Hair follicle dermal papilla cell (primary cell): ENCODE results near the gene DDX59. TPM values are rescaled to one million over a fixed set of nuclear protein-coding genes. Genes with fewer than 3 reads are reported as not detected.

Experiments used
- total RNA-seq: library from RNA; depleted of rRNA; stranded (reverse); fragments of >200 nt; gene quantifications from 2 replicates; pipeline ENCODE4 v1.2.3, GENCODE V29; 2012

Gene DDX59
- total RNA-seq: 17.9 and 18.5 TPM in 2 replicates

GRCh38 chr1:200669314-200670241 is at the start of gene DDX59:
TSS of gene DDX59 (minus strand) at chr1:200669907. CDS start at chr1:200666740, 3,167 bp downstream.

GRCh38 chr1:200620273-200621131 is 49.2 kb downstream of the DDX59 start, which contains the start of gene KIF14:
TSS of gene KIF14 (minus strand) at chr1:200620751. CDS start at chr1:200618723, 2,028 bp downstream.

Other genes with a start within 250 kb of the DDX59 start
- gene KIF14, start 49.2 kb downstream of the DDX59 start, total RNA-seq: 1.6 and 1.7 TPM in 2 replicates
- 44.0 and 48.2 TPM in 2 replicates for gene CAMSAP2, start 69.0 kb upstream of the DDX59 start, total RNA-seq
- gene GPR25, start 203.1 kb upstream of the DDX59 start, total RNA-seq: not detected in 2 replicates
- 0.16 TPM in 1 of 2 replicates, not detected in the other for gene INAVA, start 225.0 kb upstream of the DDX59 start, total RNA-seq